NT2/D1 (cell line): ENCODE data around the gene UGT1A9.

ENCODE experiments used
- DNase-seq: peaks from one replicate; pipeline ENCODE4 v3.0.0-alpha.2; 2011; ENCODE audit warnings: low read depth, low spot score
- H3K27me3 ChIP-seq: 2 replicates; pipeline ENCODE4 v1.6.0; 2011; ENCODE audit warnings: mild to moderate bottlenecking; ENCODE audit not compliant: insufficient read length, insufficient read depth
- H3K36me3 ChIP-seq: 2 replicates; pipeline ENCODE4 v1.6.1; 2011; ENCODE audit warnings: mild to moderate bottlenecking, low read length, mixed read lengths; ENCODE audit not compliant: insufficient read depth, insufficient read length
- H3K4me1 ChIP-seq: 2 replicates; pipeline ENCODE4 v1.5.1; 2011; ENCODE audit not compliant: insufficient read depth, insufficient read length
- H3K4me3 ChIP-seq: 2 replicates; pipeline ENCODE4 v1.5.1; 2011; ENCODE audit warnings: low read depth; ENCODE audit not compliant: insufficient read length
- H3K9ac ChIP-seq: 2 replicates; pipeline ENCODE4 v1.6.0; 2011; ENCODE audit warnings: low read depth; ENCODE audit not compliant: insufficient read length
- H3K9me3 ChIP-seq: 2 replicates; pipeline ENCODE4 v1.5.1; 2011; ENCODE audit warnings: mild to moderate bottlenecking, low read length; ENCODE audit not compliant: insufficient read depth
- SUZ12 ChIP-seq: IDR thresholded peaks from 2 replicates; pipeline ENCODE4 v1.6.1; 2011; ENCODE audit not compliant: insufficient read length, insufficient read depth; ENCODE audit errors: extremely low read depth
- YY1 ChIP-seq: IDR thresholded peaks from 2 replicates; pipeline ENCODE4 v1.6.1; 2011; ENCODE audit not compliant: insufficient read length, insufficient read depth
- ZNF274 ChIP-seq: IDR thresholded peaks from 2 replicates; pipeline ENCODE4 v1.6.1; 2011; ENCODE audit warnings: mild to moderate bottlenecking, low read depth, low read length

The UGT1A9 gene

GRCh38 chr2:233702238-233702637 lies 30.5 kb downstream of the UGT1A9 start:
- no peak for DNase-seq
- H3K4me3 ChIP-seq = no peak overlapping the region
- H3K27me3 ChIP-seq = no peaks in the 10 kb centered on the region
- H3K9me3 ChIP-seq = no peaks in the 10 kb centered on the region
- no peaks in the 10 kb centered on the region for H3K36me3 ChIP-seq
- H3K9ac ChIP-seq = no peak overlapping the region
- TF ChIP-seq SUZ12 (no peak), YY1 (no peak), ZNF274 (no peak)
- no peaks in the 10 kb centered on the region for H3K4me1 ChIP-seq

GRCh38 chr2:233705911-233706506 lies 34.3 kb downstream of the UGT1A9 start:
- no peak for DNase-seq
- Histone ChIP-seq H3K36me3 (no peaks in the 10 kb centered on the region), H3K9ac (no peak overlapping the region), H3K27me3 (no peaks in the 10 kb centered on the region), H3K9me3 (no peaks in the 10 kb centered on the region), H3K4me1 (no peaks in the 10 kb centered on the region), H3K4me3 (no peak overlapping the region)
- TF ChIP-seq SUZ12 (no peak), YY1 (no peak), ZNF274 (no peak)

- no peak overlapping the region for H3K9ac ChIP-seq
- no peaks in the 10 kb centered on the region for H3K36me3 ChIP-seq
- no peak overlapping the region for H3K4me3 ChIP-seq
- no peaks in the 10 kb centered on the region for H3K27me3 ChIP-seq
- H3K9me3 ChIP-seq = no peaks in the 10 kb centered on the region
- TF ChIP-seq SUZ12 = no peak
- no peak for TF ChIP-seq YY1
- no peak for TF ChIP-seq ZNF274
- H3K4me1 ChIP-seq = no peaks in the 10 kb centered on the region
- DNase-seq = no peak
Measured at GRCh38 chr2:233706720-233707119, 35.0 kb downstream of the UGT1A9 start.

GRCh38 chr2:233707940-233708644 lies 36.4 kb downstream of the UGT1A9 start:
- no peak for DNase-seq
- Histone ChIP-seq H3K9me3 (no peaks in the 10 kb centered on the region), H3K4me1 (no peaks in the 10 kb centered on the region), H3K4me3 (no peak overlapping the region), H3K36me3 (no peaks in the 10 kb centered on the region), H3K9ac (no peak overlapping the region), H3K27me3 (no peaks in the 10 kb centered on the region)
- TF ChIP-seq ZNF274 (no peak), YY1 (no peak), SUZ12 (no peak)

- Histone ChIP-seq H3K4me3 (no peak overlapping the region), H3K36me3 (no peaks in the 10 kb centered on the region), H3K4me1 (no peaks in the 10 kb centered on the region), H3K9me3 (no peaks in the 10 kb centered on the region), H3K9ac (no peak overlapping the region), H3K27me3 (no peaks in the 10 kb centered on the region)
- TF ChIP-seq YY1 (no peak), SUZ12 (no peak), ZNF274 (no peak)
- no peak for DNase-seq
Measured at GRCh38 chr2:233708942-233709341, 37.2 kb downstream of the UGT1A9 start.

- TF ChIP-seq SUZ12 (no peak), ZNF274 (no peak), YY1 (no peak)
Measured at GRCh38 chr2:233711312-233712008, 39.8 kb downstream of the UGT1A9 start.

More at GRCh38 chr2:233711312-233712008, 39.8 kb downstream of the UGT1A9 start:
- H3K27me3 ChIP-seq = no peaks in the 10 kb centered on the region
- no peaks in the 10 kb centered on the region for H3K4me1 ChIP-seq
- H3K4me3 ChIP-seq = no peak overlapping the region
- H3K9ac ChIP-seq = no peak overlapping the region
- no peaks in the 10 kb centered on the region for H3K36me3 ChIP-seq
- no peaks in the 10 kb centered on the region for H3K9me3 ChIP-seq
- DNase-seq = peak; percentile 57
